NCI-H524 treated with DMSO at 0.1 percent for 48 hours (cell line): ENCODE measurements around the gene CAPN13.
A peak's percentile ranks its signal among the peaks of the same experiment; 100 is the strongest.

Source experiments
- DNase-seq: peaks from one replicate; lab custom pipeline; 2025; lab: John Stamatoyannopoulos, UW

CAPN13 gene

GRCh38 chr2:30730736-30731647 lies 76.3 kb downstream of the CAPN13 start:
- DNase-seq: peak; percentile 56

- DNase-seq: no peak
Observed at GRCh38 chr2:30729031-30729430, 78.2 kb downstream of the CAPN13 start.

- no peak for DNase-seq
Observed at GRCh38 chr2:30722936-30723725, 84.1 kb downstream of the CAPN13 start.

- no peak for DNase-seq
Observed at GRCh38 chr2:30721668-30722647, 85.3 kb downstream of the CAPN13 start.

- no peak for DNase-seq
Observed at GRCh38 chr2:30721241-30721640, 86.0 kb downstream of the CAPN13 start.

GRCh38 chr2:30717081-30717650 lies 90.1 kb downstream of the CAPN13 start:
- no peak for DNase-seq

- no peak for DNase-seq
Observed at GRCh38 chr2:30716123-30716900, 90.9 kb downstream of the CAPN13 start.

- DNase-seq: no peak
Observed at GRCh38 chr2:30714811-30715709, 92.2 kb downstream of the CAPN13 start.

GRCh38 chr2:30713698-30714097 lies 93.5 kb downstream of the CAPN13 start:
- no peak for DNase-seq

- DNase-seq: peak; percentile 48
Observed at GRCh38 chr2:30711646-30712085, 95.6 kb downstream of the CAPN13 start.

GRCh38 chr2:30710461-30710860 lies 96.8 kb downstream of the CAPN13 start:
- DNase-seq: no peak

- DNase-seq: no peak
Observed at GRCh38 chr2:30710016-30710415, 97.2 kb downstream of the CAPN13 start.

- DNase-seq: no peak
Observed at GRCh38 chr2:30709516-30709915, 97.7 kb downstream of the CAPN13 start.

- no peak for DNase-seq
Observed at GRCh38 chr2:30708491-30709290, 98.6 kb downstream of the CAPN13 start.

GRCh38 chr2:30707304-30707903 lies 99.8 kb downstream of the CAPN13 start:
- no peak for DNase-seq

- DNase-seq: peak; percentile 65
Observed at GRCh38 chr2:30706534-30707303, 100.5 kb downstream of the CAPN13 start.

- no peak for DNase-seq
Observed at GRCh38 chr2:30705711-30706533, 101.3 kb downstream of the CAPN13 start.
